GM19043 (cell line): Measurements from ENCODE around the gene ELAC2.

Experiments used
- ATAC-seq: cut with Tn5 transposase; IDR thresholded peaks from one replicate; pipeline ENCODE4 v1.9.1; 2021; ENCODE audit warnings: low read depth; ENCODE audit not compliant: unreplicated experiment

Gene ELAC2

DNA sequence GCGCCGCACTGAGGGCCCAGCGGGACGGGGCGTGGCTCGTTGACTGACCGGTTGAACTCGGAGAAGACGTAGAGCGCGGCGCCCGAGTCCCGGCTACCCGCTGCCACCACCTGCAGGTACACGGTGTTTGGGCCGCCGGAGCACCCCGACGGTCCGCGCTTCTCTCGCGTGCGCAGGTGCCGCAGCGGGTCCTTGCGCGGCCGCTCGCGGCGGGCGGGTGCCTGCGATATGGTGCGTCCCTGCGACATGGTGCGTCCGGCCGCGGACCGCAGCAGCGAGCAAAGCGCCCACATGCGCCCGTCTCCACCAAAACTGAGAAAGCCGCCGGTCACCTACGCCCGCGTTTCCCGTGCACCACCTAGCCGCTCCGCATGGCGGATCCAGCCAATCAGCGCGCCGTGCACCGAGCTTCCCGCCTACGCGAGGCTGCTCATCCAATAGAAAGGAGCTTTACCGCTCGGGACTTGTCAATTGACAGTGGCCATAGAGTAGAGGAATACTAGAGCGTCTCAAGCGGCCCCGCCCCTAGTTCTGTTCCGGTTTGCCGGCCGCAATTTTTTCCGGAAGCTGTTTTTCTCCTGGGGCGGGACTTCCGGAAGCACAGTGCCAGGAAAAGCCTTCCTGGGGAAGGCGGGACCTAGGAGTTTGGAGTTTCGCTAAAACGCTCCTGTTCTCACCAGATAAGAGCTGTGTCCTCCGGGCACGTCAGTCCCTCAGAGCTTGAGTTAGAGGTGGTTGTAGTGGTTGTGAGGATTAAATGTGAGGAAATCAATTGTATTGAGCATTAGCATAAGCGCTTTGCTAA lies at the start of gene ELAC2:
Gene ELAC2 (minus strand): TSS at position 373 of the 805 bp plus-strand sequence. CDS start 80 bp downstream, at position 293.
- peak; percentile 97 for ATAC-seq

GRCh38 chr17:13065032-13065431 lies 47.2 kb upstream of the ELAC2 start:
- no peak for ATAC-seq

GRCh38 chr17:13055131-13055530 lies 37.3 kb upstream of the ELAC2 start:
- no peak for ATAC-seq

DNA sequence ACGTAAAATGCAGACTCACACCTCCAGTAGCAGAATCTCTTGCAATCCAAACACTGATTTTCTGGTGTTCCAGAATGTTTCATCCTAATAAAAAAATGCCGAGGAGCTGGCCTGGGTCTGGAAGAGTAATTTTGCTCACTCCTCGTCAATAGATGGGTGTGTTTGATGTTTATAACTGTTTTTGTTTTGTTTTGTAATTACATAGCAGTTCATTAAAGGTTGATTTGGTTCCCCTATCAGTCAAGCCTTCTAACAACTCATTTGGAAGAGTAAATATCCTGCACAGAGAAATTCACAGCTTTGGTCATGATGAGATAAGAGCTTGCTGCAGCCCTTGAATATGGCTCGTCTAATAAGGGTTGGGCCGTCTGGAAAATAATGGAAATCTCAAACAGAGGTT lies 36.8 kb upstream of the ELAC2 start:
- no peak for ATAC-seq

DNA sequence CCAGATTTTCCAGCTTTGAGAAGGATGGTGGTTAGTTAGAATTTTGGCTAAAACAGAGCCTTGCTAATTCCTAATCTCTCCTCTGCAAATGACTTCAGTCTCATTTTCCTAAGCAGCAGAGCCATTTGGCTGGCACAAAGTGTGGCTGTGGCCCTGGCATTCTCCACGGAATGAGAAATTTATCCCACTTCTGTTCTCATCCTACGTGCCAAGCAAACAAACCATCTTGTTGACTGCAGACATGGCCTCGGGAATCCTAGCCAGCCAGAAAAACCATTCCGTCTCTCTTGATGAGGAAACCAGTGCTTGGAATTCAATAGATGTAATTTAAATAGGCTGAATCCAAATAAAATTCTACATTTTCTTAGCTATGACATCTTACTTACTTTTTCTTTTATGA lies 34.1 kb upstream of the ELAC2 start:
- no peak for ATAC-seq

DNA sequence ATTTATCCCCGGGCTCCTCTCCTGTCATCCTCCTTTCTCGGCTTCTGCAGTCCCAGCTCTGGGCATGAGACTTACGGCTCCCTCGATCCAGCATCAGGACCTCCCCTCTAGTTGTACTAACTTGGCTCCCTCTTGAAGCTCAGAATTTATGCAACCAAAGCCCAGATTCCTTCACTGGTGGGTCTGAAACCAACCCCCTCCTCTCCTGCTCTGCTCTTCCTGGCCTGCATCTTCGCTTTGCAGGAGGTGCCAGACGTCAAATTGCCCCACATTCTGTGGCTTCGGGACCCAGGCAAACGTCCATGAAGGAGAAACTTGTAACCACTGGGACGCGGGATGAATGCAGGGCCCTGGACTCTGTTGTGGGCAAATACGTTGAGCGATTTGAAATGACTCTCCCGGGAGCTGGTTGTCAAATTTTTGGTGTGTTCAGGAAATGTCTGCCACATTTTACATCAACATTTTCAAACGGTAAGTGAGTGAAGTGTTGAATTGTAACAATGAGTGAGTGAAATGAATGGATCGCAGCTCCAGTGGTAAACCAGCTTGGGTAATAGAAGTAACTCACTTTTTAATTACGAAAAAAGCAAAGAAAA lies 29.3 kb upstream of the ELAC2 start:
- no peak for ATAC-seq

DNA sequence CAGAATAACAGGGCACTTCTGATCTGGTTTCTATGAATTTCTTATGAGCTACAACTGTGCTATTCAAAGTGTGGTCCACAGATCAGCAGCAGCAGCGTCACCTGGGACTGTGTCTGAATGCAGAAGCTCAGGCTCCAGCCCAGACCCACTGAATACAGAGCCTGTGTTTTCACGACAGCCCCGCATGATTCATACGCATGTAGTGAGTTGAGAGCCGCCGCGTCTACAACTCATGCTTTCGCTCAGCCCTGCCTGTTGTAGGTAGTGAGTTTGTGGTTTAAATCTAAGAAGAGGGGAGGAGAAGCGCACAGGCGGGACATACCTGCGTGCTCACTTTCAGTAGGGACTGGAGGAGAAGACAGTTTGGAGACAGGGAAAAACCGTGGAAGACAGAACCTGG lies 28.5 kb upstream of the ELAC2 start:
- no peak for ATAC-seq

DNA sequence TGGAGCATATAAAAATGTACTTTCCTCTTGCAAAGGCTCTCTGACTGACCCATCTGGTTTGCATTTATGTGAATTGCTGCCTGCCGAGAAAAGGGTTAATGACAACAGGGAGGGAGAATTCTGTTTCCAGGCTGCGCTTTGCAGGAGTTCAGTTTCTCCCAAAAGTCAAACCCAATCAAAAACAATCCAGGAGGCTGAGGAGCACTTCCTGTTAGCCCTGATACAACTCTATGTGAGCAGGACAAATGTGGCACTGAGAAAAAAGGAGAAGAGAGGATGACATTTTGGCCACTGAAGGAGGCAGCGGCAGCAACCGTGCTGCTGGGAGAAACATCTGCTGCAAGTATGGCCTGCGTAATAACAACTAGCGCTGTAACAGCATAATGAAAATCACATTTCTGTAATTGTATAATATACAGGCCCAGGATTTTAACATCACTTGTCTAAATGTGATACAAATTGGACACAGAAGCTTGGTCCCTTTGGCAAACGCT lies 26.8 kb upstream of the ELAC2 start:
- no peak for ATAC-seq

DNA sequence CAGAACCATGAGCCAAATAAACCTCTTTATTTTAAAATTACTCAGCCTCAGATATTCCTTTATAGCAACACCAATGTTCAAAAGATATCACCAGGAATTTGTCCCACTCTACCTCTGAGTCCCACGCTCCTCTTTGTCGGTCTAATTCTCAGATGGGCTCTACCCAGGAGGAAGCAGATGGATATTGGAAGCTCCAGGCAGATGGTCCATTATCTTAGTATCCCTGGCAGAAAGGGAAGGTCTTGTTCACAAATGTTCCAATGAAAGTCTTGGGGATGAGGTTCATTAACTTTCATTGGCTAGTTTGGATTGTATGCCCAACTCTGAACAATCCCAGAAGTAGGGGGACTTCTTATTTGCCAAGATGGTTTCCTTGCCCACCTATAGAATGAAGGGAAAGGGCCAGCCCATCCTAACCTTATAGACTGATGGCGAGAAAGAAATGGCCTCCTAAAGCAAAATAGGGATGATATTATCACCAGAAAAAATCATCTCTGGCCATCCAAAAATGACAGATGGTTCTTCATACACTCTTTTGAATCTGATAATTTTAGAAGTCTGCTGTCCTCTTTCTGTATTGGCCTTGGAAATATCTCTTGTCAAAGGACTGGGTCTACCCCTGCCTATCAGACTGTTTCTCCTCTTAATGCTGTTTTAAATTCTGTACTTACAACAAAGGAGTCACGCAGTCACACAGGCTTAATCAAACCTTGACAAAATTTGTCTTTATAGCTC lies 21.3 kb upstream of the ELAC2 start:
- ATAC-seq = no peak

GRCh38 chr17:13036751-13037150 lies 18.9 kb upstream of the ELAC2 start:
- ATAC-seq = no peak

- no peak for ATAC-seq
These were observed 17.6 kb upstream of the ELAC2 start for GRCh38 chr17:13035420-13035819.

GRCh38 chr17:13031718-13032350 lies 14.0 kb upstream of the ELAC2 start:
- peak; percentile 62 for ATAC-seq

DNA sequence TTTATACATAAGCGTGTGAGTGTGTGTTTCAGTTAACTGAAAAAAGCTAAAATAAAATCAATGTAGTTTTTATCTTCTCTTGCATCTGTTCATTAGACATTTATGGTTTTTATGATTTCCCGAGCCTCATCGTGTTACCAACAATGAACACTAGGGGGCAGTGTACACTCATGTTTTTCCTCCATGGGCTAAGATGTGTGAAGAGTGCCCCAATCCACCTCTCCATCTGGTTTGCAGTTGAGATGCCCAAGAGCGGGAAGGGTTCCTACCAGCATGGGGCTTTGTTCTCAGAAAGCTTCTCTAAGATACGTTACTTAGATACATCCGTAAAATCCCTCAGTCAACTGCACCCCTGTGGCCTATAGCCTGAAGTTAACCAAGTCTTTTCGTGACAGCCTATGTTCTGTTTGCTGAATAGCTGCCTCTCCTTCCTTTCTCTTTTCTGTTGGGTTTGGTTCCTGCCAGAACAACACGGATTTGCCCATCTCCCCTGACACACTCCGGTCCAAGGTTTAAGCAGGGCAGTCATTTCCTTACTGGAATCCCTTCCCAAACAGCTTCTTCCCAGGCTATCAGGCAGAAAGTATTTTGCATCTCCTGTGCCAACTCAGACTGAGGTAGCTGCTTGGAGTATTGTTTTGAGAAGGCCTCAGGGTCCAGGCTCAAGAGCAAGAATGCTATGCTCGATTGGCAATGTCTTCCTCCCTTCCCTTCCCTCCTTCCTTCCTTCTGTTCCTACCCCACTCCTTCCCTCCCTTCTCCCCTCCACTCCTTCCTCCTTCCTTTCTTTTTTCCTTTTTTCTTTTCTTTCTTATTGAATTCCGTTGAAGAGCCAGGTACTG lies 12.9 kb upstream of the ELAC2 start:
- no peak for ATAC-seq

DNA sequence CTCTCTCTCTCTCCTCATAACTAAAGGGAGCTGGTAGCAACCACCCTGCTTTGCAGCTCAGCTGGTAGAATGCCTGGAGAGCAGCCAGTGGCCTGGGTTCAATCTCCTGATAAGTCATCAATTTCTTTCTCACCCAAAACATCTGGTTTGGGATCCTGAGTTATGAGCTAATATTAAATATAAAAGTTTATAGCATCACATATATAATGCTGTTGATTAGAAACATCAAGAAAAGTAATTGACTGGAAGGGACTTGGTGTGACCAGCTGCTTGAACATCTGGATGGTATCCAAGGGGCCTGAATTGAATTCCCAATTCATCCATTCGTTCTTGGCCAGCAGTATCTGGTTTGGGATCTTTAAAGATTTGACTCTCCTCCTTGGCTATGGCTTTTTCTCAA lies 12.2 kb upstream of the ELAC2 start:
- no peak for ATAC-seq

GRCh38 chr17:13029340-13029739 lies 11.5 kb upstream of the ELAC2 start:
- ATAC-seq = no peak

DNA sequence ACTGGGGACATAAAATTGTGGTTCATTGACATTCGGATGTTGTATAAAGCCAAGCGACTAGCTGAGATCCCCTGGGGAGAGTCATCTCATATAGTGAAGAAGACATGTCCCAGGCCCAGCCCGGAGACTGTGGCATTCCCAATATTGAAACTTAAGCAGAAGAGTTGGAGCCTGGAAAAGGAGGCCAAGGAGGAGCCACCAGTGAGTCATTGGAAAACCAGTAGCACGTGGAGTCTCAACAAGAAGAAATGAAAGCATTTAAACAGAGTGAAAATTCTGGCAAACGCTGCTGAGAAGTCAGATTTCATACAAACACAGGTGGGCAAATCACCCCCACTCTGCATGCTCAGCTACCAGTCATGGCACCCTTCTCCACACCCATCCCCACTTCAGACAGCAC lies 9.4 kb upstream of the ELAC2 start:
- ATAC-seq = no peak

DNA sequence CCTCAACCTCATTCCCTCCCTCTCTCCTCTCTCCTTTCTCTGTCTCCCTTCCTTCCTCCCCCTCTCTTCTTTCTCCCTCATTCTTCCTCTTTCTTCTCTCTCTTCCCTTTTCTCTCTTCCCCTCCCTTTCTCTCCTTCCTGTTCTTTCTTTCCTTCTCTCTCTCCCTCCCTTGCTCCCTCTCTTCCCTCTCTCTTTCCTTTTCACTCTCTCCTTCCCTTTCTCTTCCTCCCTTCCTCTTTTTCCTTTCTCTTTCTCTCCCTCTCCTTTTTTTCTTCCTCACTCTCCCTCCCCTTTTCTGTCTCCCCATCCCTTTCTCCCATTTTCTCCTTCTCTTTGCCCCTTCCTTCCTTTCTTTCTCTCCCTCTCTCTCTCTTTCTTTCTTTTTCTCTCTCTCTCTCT lies 7.9 kb upstream of the ELAC2 start:
- ATAC-seq = no peak

GRCh38 chr17:13025258-13025627 lies 7.4 kb upstream of the ELAC2 start:
- no peak for ATAC-seq

DNA sequence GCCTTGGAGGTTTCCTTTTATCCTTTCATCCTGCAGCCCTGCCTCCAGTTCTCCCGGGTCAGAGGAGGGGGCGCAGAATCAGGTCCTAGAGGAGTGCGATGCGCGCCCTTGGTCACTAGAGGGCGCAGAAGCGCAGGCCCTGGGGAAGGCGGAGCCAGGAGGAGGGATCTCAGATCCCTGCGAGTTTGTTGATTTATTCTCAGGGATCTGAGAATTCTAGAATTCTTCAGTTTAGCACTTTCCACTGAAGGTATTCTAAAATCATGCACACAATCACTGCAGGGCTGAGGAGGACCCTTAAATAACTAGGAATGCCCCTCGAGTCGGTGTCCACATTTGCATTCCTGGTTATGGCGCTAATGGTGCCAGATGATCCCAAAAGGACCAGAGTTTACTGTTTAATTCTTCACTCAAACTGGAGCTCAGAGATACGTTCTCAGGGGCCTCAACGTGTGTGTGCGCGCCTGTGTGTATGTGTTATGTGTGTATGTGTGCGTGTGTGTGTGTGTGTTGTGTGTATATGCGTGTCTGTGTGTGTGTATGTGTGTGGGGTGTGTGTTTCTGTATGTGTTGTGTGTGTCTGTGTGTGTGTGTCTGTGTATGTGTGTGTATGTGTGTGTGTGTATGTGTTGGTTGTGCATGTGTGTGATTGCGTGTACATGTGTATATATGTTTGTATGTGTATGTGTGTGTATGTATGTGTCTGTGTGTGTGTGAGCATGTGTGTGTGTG lies 6.9 kb upstream of the ELAC2 start:
- peak; percentile 82 for ATAC-seq
